H1 (cell line): ENCODE results near the gene RTEL1. TPM values are rescaled to one million over a fixed set of nuclear protein-coding genes. Genes with fewer than 3 reads are reported as not detected.

ENCODE experiments used
- CTCF ChIA-PET: fragments of 300-600 bp; sonication (Branson Sonifier 250); formaldehyde crosslinking; loops from one replicate; lab custom pipeline; 2021; ENCODE audit not compliant: partially characterized antibody; lab: Charles Lee
- POLR2A ChIA-PET: fragments of 300-600 bp; sonication (Branson Sonifier 250); formaldehyde crosslinking; loops from one replicate; lab custom pipeline; 2021; ENCODE audit warnings: inconsistent platforms; ENCODE audit not compliant: partially characterized antibody; lab: Charles Lee
- DNase-seq, 2 experiments: peaks; one replicate each; pipeline versions ENCODE4 v3.0.0 to v3.0.0-alpha.2; 2010 to 2022; ENCODE audit warnings: low spot score in 2 of 2, low read depth in 1 of 2, mixed read lengths in 1 of 2
- FAIRE-seq: peaks from 2 replicates; lab custom pipeline; 2011; peaks lifted over from hg19 to GRCh38; lab: Jason Lieb, UNC
- H2AFZ ChIP-seq: 2 replicates; pipeline ENCODE4 v1.8.1; 2012; ENCODE audit warnings: low read length, inconsistent platforms
- H2AK5ac ChIP-seq: 2 replicates; pipeline ENCODE4 v1.6.1; 2013; ENCODE audit warnings: low read depth, low read length
- H2BK120ac ChIP-seq: replicated peaks from 2 replicates; pipeline ENCODE3; 2013; ENCODE audit warnings: low read depth, low read length, inconsistent platforms
- H2BK12ac ChIP-seq: 2 replicates; pipeline ENCODE4 v1.6.1; 2013; ENCODE audit warnings: low read depth, low read length
- H2BK15ac ChIP-seq: 2 replicates; pipeline ENCODE4 v1.6.1; 2013; ENCODE audit warnings: low read length
- H2BK20ac ChIP-seq: 2 replicates; pipeline ENCODE4 v1.6.1; 2013; ENCODE audit warnings: low read length
- H2BK5ac ChIP-seq: 2 replicates; pipeline ENCODE4 v1.6.1; 2013; ENCODE audit warnings: low read depth, low read length
- H3K14ac ChIP-seq: 2 replicates; pipeline ENCODE4 v1.6.1; 2013; ENCODE audit warnings: inconsistent platforms; ENCODE audit not compliant: insufficient read length
- H3K18ac ChIP-seq: 2 replicates; pipeline ENCODE4 v1.6.1; 2013; ENCODE audit warnings: low read length; ENCODE audit errors: extremely low read depth
- H3K23ac ChIP-seq: 2 replicates; pipeline ENCODE4 v1.6.1; 2013; ENCODE audit warnings: inconsistent platforms; ENCODE audit not compliant: insufficient read length
- H3K23me2 ChIP-seq: 2 replicates; pipeline ENCODE4 v1.6.1; 2013; ENCODE audit warnings: low read depth, low read length
- H3K27ac ChIP-seq: 2 replicates; pipeline ENCODE4 v1.6.1; 2011; ENCODE audit warnings: low read depth, low read length, inconsistent platforms
- H3K27me3 ChIP-seq, 4 experiments: replicated peaks in 1 of 4; 1 replicate in 1 of 4; 2 replicates in 3 of 4; pipeline versions ENCODE4 v1.6.1 to v1.8.1; 2011 to 2013; ENCODE audit warnings: low read length in 3 of 4, mild to moderate bottlenecking in 3 of 4, inconsistent platforms in 2 of 4, mixed read lengths in 2 of 4, moderate library complexity in 1 of 4; ENCODE audit not compliant: control insufficient read depth in 3 of 4, insufficient read depth in 3 of 4; ENCODE audit errors: extremely low read depth in 1 of 4
- H3K36me3 ChIP-seq, 4 experiments: 2 replicates each; pipeline versions ENCODE4 v1.6.1 to v1.8.1; 2011 to 2013; ENCODE audit warnings: mild to moderate bottlenecking in 4 of 4, low read length in 3 of 4, moderate library complexity in 2 of 4, control low read depth in 1 of 4, inconsistent platforms in 1 of 4; ENCODE audit not compliant: insufficient read depth in 4 of 4, control insufficient read depth in 2 of 4
- H3K4ac ChIP-seq: replicated peaks from 2 replicates; pipeline ENCODE3; 2013; ENCODE audit warnings: low read length, low read depth, mixed read lengths, inconsistent platforms; ENCODE audit not compliant: insufficient read length
- H3K4me1 ChIP-seq, 4 experiments: replicated peaks in 1 of 4; 1 replicate in 1 of 4; 2 replicates in 3 of 4; pipeline versions ENCODE4 v1.6.1 to v1.8.1; 2011 to 2013; ENCODE audit warnings: low read length in 3 of 4, inconsistent platforms in 2 of 4, mixed read lengths in 1 of 4; ENCODE audit not compliant: insufficient read depth in 4 of 4, control insufficient read depth in 3 of 4
- H3K4me2 ChIP-seq, 2 experiments: 2 replicates each; pipeline versions ENCODE4 v1.6.1 to v1.8.1; 2011 to 2013; ENCODE audit warnings: low read depth in 2 of 2, low read length in 2 of 2, control low read depth in 1 of 2, inconsistent platforms in 1 of 2, mild to moderate bottlenecking in 1 of 2; ENCODE audit not compliant: insufficient read depth in 1 of 2
- H3K4me3 ChIP-seq, 4 experiments: fragments of 200-600, 300-600 bp in 1 of 4; sonication (generic), shearing (Covaris generic), sonication (Bioruptor Twin) in 1 of 4; 2 replicates each; pipeline versions ENCODE4 v1.5.1 to v1.8.1; 2011 to 2016; ENCODE audit warnings: low read length in 4 of 4, low read depth in 3 of 4, control low read depth in 2 of 4, inconsistent platforms in 2 of 4, mild to moderate bottlenecking in 2 of 4, mixed read lengths in 1 of 4, moderate library complexity in 1 of 4; ENCODE audit not compliant: insufficient read depth in 2 of 4; ENCODE audit errors: extremely low read depth in 1 of 4
- H3K56ac ChIP-seq: replicated peaks from 2 replicates; pipeline ENCODE3; 2013; ENCODE audit warnings: low read depth, mild to moderate bottlenecking, mixed read lengths, low read length, inconsistent platforms; ENCODE audit not compliant: insufficient read length
- H3K79me1 ChIP-seq: 2 replicates; pipeline ENCODE4 v1.6.1; 2013; ENCODE audit warnings: low read depth, low read length, control low read depth
- H3K79me2 ChIP-seq, 2 experiments: 2 replicates each; pipeline versions ENCODE4 v1.6.1 to v1.8.1; 2012 to 2013; ENCODE audit warnings: low read length in 2 of 2, mild to moderate bottlenecking in 2 of 2, inconsistent platforms in 1 of 2; ENCODE audit not compliant: insufficient read depth in 2 of 2, control insufficient read depth in 1 of 2
- H3K9ac ChIP-seq, 4 experiments: replicated peaks in 1 of 4; 1 replicate in 1 of 4; 2 replicates in 3 of 4; pipeline versions ENCODE4 v1.6.1 to v1.8.1; 2011 to 2013; ENCODE audit warnings: low read depth in 3 of 4, low read length in 3 of 4, control low read depth in 2 of 4, mild to moderate bottlenecking in 2 of 4, moderate library complexity in 2 of 4, inconsistent platforms in 1 of 4; ENCODE audit errors: extremely low read depth in 1 of 4
- H3K9me3 ChIP-seq, 2 experiments: 2 replicates each; pipeline versions ENCODE4 v1.6.1 to v1.8.1; 2012 to 2013; ENCODE audit warnings: mild to moderate bottlenecking in 2 of 2, moderate library complexity in 2 of 2, control low read depth in 1 of 2, inconsistent platforms in 1 of 2, low read depth in 1 of 2, low read length in 1 of 2, mixed read lengths in 1 of 2; ENCODE audit not compliant: insufficient read depth in 2 of 2
- H4K20me1 ChIP-seq, 2 experiments: replicated peaks in 1 of 2; 2 replicates each; pipeline versions ENCODE3 to v1.8.1; 2011 to 2013; ENCODE audit warnings: inconsistent platforms in 2 of 2, low read length in 2 of 2, mild to moderate bottlenecking in 1 of 2; ENCODE audit not compliant: insufficient read depth in 2 of 2, control insufficient read depth in 1 of 2
- H4K5ac ChIP-seq: 2 replicates; pipeline ENCODE4 v1.6.1; 2013; ENCODE audit warnings: low read length, low read depth, mixed read lengths, inconsistent platforms; ENCODE audit not compliant: insufficient read length
- H4K8ac ChIP-seq: 2 replicates; pipeline ENCODE4 v1.8.0; 2013; ENCODE audit warnings: mild to moderate bottlenecking, moderate library complexity, low read length, inconsistent platforms; ENCODE audit not compliant: insufficient read depth; ENCODE audit errors: extremely low read depth
- H4K91ac ChIP-seq: replicated peaks from 2 replicates; pipeline ENCODE3; 2013; ENCODE audit warnings: low read length, mixed read lengths, inconsistent platforms; ENCODE audit not compliant: insufficient read length
- BACH1 ChIP-seq: IDR thresholded peaks from 2 replicates; pipeline ENCODE4 v1.6.1; 2012; ENCODE audit warnings: low read length, improper control_type of control experiment
- CREB1 ChIP-seq: IDR thresholded peaks from 2 replicates; pipeline ENCODE4 v1.6.1; 2012; ENCODE audit warnings: inconsistent platforms
- RBBP5 ChIP-seq: IDR thresholded peaks from 2 replicates; pipeline ENCODE4 v1.7.1; 2012; ENCODE audit warnings: low read depth, mild to moderate bottlenecking, inconsistent platforms, low read length, moderate library complexity, borderline replicate concordance
- WGBS, 2 experiments: shearing (Covaris generic) in 1 of 2; methylation state at CpG; one replicate each; pipeline versions ENCODE4 v1.1.6 to v1.1.7; 2013 to 2015; ENCODE audit warnings: low lambda C conversion rate in 2 of 2, mixed read lengths in 2 of 2, inconsistent platforms in 1 of 2, low coverage in 1 of 2, missing lambda C conversion rate in 1 of 2; ENCODE audit not compliant: insufficient replicate concordance in 2 of 2, insufficient coverage in 1 of 2, insufficient read length in 1 of 2; ENCODE audit errors: extremely low coverage in 1 of 2, missing lambda C conversion rate in 1 of 2; 5-methylcytosine and 5-hydroxymethylcytosine counted together
- polyA plus RNA-seq, 7 experiments: library from polyadenylated mRNA; depleted of rRNA in 3 of 7; stranded (reverse) in 5 of 7; unstranded in 2 of 7; fragments of >200 nt in 5 of 7; fragments of 200-250 nt in 2 of 7; gene quantifications; 1 replicate in 5 of 7; 2 replicates in 1 of 7; 4 replicates in 1 of 7; pipeline versions ENCODE4 v1.2.1 to v1.2.3, GENCODE V29; 2011 to 2013; ENCODE audit warnings: missing spikeins in 2 of 7, mixed read lengths in 2 of 7
- total RNA-seq: library from RNA; stranded (reverse); fragmentation: NEBNext Ultra II Directional; extraction: Animal tissue kit (Norgen Biotek cat#: 25700); gene quantifications from 2 replicates; pipeline ENCODE4 v1.2.1, GENCODE V29; 2021

The RTEL1 gene
- total and polyA plus RNA-seq, 2 of the 8 experiments (the other 6 are each of a cell fraction or from before 2014, with no cell fraction given), result 16.2 to 37.1 TPM

DNA sequence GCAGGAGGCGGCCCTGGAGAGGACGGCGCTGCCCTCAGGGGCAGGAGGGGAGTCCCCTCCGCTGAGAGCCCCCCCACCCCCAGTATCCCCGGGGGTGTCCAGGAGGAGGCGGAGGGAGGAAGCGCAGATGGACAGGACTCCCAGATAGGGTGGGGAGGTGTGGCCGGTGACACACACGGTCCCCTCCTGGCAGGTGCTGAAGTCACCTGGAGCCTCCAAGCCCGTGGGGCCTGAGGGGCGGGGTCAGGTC lies 6.2 kb upstream of the RTEL1 start:
- Histone ChIP-seq H2AK5ac (no peak overlapping the region), H2BK15ac (no peak overlapping the region), H2BK5ac (no peak overlapping the region), H3K14ac (no peak overlapping the region), H3K27me3 (peaks cover 0 to 2% (median 0%) of the 10 kb centered on the region in 4 experiments; a peak in 2 of 7 replicates), H3K79me2 (no peaks in the 10 kb centered on the region), H3K9ac (no peak overlapping the region), H4K91ac (no peak overlapping the region), H2BK20ac (no peak overlapping the region), H2BK120ac (no peak overlapping the region), H3K36me3 (no peaks in the 10 kb centered on the region; a peak in 1 of 8 replicates), H3K4ac (no peak overlapping the region), H3K9me3 (no peaks in the 10 kb centered on the region), H3K23me2 (peaks cover 13% of the 10 kb centered on the region), H3K18ac (peak overlapping the region; percentile 6; the same call in 1 of the 2 replicates), H3K23ac (no peak overlapping the region), H3K4me3 (peak overlapping the region; percentile 34 to 85 (median 49); a peak in 7 of 8 replicates), H4K20me1 (peaks cover 10 to 11% of the 10 kb centered on the region in 2 experiments), H2BK12ac (no peak overlapping the region; the same call in 1 of the 2 replicates), H4K8ac (no peak overlapping the region; the same call in 1 of the 2 replicates), H3K56ac (peak overlapping the region; percentile 30), H4K5ac (no peak overlapping the region), H3K4me2 (peak overlapping the region; percentile 71 to 84), H3K4me1 (peaks cover 0 to 15% (median 12%) of the 10 kb centered on the region in 4 experiments; a peak in 6 of 7 replicates), H2AFZ (no peak overlapping the region), H3K27ac (no peak overlapping the region), H3K79me1 (no peaks in the 10 kb centered on the region; the same call in none of the 2 replicates)
- DNase-seq (no peak), FAIRE-seq (no peak)
- TF ChIP-seq BACH1 (0 out of 2 replicates have a peak, but pooled peaks have one; percentile 27), CREB1 (no peak), RBBP5 (0 out of 2 replicates have a peak, but pooled peaks have one; percentile 11)
- 14% methylated on average over 8 of the region's 11 CpGs; no CpG with 5 or more reads in 1 of the 2 experiments for WGBS, 2 experiments
- POLR2A ChIA-PET, result interaction anchor here (0.8 to 1.9 kb wide), 2 partner anchors 9 to 40 kb away, joined by 3 to 7 read pairs; no protein-coding TSS in a partner anchor
- CTCF ChIA-PET, result interaction anchor here (0.6 to 1.5 kb wide), 3 partner anchors 10 to 406 kb away, joined by 3 to 11 read pairs (median 3); no protein-coding TSS in a partner anchor
